GM19324 (cell line): ENCODE results near the gene FBXO15.

ENCODE experiments used
- ATAC-seq: cut with Tn5 transposase; IDR thresholded peaks from one replicate; pipeline ENCODE4 v1.9.1; 2021; ENCODE audit warnings: mild to moderate bottlenecking, moderate library complexity; ENCODE audit not compliant: unreplicated experiment, low FRiP score

Gene FBXO15

DNA sequence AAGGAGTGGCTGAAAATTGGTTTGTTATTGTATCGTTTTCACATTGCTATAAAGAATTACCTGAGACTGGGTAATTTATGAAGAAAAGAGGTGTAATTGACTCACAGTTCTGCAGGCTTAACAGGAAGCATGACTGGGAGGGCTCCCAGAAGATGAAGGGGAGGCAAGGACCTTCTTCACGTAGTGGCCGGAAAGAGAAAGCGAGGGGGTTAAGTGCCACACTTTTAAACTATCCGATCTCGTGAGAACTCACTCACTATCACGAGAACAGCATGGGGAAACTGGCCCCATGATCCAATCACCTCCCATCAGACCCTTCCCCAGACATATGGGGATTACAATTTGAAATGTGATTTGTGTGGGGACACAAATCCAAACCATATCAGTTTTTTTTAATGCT is 81.6 kb downstream of the FBXO15 start:
- ATAC-seq = no peak

DNA sequence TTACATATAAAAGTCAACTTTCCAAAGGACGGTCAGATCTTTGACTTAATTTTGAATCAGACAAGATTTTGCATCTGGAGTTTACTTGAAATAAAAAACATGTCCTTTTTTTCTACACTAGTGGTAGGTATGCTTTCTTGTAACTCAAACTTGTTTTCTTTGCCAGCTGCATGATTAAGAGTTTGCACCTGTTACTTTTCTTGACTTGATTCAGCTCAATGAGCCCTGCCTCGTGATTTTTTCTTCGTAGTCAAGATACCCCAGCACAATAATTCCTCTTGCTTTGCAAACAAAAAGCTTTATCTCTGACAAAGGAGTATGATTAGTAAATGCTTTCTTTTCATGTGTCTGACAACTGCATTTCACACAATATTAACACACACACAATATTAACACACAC is 82.3 kb downstream of the FBXO15 start:
- ATAC-seq = no peak

DNA sequence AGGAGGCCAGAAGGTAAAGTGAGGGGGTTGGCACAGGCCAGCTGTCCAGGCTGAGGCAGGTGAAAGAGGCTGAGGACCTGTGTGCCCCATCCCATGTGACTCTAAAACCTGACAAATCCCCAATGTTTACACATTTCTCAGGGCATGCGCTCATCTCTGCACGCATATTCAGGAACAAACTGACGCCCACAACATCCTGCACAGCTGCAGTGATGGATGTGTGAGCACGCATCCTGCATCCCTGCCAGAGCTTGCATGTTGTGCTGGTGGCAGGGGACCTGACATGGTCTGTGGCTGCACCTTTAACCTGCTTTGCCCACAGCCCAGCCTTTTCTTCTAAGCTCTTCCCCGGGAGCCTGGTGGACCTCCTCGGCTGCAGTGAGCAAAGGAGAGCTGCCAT is 83.1 kb downstream of the FBXO15 start:
- ATAC-seq = no peak

DNA sequence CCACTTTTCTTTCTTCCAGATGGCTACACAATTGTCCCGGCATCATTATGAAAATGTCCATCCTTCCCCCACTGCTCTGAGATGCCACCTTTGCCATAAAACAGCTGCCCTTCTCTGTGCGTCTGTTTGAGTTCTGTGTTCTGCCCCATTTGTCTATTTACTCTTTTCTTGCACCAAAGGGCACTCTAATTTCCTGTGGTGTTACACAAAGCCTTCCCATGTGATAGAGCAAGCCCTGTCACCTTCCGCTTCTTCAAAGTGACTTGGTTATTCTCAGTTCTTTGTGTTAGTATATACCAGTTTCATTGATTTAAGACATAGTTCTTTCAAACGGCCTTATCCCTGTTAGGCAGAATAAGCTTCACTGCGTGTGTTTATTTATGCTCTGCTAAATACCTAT is 84.1 kb downstream of the FBXO15 start:
- ATAC-seq = no peak

DNA sequence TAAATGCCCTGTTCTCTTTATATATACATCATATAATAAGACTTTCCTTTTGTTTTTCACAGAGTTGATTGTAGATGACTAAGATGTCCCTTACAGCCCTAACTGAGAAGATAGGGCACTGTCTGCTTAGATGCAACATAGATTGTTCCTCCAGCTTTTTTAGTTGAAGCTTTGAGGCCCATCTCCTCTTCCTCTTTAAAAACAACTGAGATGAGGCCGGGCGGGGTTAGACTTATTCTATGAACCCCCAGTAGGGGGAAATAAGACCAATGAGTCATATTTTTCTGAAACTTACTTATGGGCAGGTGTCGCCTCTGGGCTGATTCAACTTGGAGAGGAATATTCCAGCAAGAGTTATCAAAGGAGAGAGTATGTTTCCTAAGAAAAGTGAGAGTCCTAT is 84.6 kb downstream of the FBXO15 start:
- ATAC-seq = no peak

DNA sequence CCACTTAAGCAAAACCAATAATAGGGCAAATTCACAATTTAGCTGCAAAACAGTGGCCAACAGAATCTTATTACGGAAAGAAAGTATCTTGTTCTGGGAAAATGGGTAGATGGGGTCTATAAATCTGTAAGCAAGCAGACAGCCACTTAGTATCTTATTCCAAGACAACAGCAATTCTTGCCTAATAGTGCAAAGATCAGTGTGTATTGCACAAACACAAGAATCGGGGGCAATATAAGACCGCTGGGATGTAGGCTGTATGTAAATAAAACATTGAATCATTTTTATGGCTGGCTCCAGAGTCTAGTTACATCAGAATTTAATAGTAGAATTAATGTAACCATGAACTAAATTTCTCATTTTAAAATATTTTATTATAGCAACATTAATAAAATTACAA is 85.6 kb downstream of the FBXO15 start:
- ATAC-seq = no peak

DNA sequence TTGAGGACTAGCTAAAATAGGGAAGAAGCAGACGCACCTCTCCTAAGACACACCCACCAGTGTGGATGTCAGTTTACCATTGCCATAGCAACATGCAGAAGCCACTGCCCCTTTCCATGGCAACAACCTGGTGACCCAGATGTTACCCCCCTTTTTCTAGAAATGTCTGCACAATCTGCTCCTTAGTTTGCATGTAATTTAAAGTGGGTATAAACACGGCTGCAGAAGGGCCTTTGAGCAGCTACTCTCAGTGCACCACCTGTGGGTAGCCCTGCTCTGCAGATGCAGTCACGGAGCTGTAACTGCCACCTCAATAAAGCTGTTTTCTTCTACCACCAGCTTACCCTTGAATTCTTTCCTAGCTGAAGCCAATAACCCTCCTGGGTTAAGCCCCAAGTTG is 87.1 kb downstream of the FBXO15 start:
- no peak for ATAC-seq

DNA sequence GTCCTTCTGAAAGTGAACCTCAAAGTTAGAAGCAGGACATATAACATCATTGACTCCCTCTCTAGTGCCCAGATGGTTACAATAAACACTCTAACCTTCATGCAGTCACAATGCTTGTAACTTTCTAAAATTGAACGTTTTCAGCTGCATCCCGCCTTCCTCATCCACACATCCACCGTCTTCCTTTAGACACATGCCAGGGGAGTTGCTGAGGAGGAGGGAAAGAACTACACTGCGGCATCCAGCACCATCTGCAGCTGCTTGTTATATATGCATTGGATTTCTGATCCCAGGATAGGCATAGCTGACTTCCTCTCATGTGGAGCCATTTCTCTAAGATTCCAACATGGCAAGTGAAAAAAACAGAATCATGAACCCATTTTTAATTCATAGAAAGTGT is 96.8 kb downstream of the FBXO15 start:
- ATAC-seq = no peak

DNA sequence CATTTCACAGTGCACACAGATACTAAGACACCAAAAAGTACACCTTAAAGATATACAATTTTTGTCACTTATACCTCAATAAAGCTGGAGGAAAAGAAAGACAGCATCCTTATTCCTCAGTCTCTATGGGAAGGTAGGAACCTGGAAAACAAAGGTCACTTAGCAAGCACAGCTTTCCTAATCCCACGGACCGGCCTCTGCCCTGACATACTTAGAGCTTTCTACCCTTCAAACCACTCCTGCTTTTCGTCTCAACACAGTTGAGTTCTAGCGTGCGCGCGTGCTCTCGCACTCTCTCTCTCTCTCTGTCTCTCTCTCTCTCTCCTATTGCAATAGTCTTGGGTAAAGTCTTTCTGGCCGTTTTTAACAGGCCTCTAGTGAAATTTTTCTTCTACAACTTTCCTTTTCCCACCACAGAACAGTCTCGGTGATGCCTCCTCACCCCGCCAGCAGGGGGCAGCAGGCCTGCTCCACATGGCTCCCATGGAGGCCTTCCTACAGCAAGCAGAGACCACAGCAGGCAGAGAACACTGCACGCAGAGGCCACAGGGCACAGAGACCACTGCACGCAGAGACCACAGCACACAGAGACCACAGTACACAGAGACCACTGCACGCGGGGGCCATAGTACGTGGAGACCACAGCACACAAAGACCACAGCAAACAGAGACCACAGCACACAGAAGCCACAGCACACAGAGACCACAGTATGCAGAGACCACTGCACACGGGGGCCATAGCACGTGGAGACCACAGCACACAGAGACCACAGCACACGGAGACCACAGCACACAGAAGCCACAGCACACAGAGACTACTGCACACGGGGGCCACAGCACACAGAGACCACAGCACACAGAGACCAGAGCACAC is 106.9 kb downstream of the FBXO15 start:
- peak; percentile 47 for ATAC-seq

DNA sequence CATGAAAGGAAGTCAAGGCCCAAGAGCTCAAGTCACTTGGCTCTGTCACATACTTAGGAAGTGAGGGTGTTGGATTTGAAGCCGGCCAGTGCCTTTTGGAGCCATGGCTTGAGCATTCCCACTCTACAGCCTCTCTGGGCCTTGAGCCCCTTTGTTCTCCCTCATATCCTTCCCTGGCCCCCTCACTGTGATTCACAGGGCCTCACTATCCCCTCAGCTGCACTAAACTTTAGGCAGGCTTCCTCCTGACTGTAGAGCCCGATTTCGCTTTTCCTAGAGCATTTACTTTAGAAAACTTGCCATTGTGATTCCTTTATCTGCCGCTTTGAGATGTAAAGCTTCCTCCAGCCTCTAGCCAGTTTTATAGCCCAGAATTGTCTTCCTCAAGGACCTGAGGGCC is 107.6 kb downstream of the FBXO15 start:
- ATAC-seq = no peak

DNA sequence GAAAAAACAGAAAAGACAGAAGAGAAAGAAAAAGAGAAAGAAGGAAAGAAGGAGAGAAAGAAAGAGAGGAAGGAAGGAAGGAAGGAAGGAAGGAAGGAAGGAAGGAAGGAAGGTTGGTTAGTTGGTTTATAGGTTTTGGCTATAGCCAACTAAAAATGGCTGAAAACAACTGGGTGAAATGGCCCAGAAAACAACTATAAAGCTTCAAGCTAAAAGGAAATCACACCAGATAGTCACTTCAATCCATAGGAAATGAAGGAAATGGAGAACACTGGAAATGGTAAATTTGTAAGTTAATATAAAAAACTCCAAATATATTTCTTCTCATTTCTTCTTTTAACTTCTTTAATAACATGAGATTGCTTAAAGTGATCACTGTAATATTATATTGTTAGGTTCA is 118.5 kb downstream of the FBXO15 start:
- ATAC-seq = no peak
